ENCODE data around the gene RLBP1.

GRCh38 chr15:89198934-89199333 is 22.4 kb downstream of the RLBP1 start:
- TF ChIP-seq CTCF (IDR thresholded peaks at IDR 0.05; ENCODE audit: poor library complexity) (no peak), EZH2 (IDR thresholded peaks at IDR 0.05; ENCODE audit: borderline replicate concordance) (no peak), EZH2phosphoT487 (IDR thresholded peaks at IDR 0.05; ENCODE audit: low read depth, severe bottlenecking, unreplicated experiment) (no peak)
